ENCODE measurements around the gene CTDSPL.
"Not testable (repeated sequence)": the region's sequence is repeated elsewhere in the genome, so short reads cannot be mapped to it uniquely, and the experiment has no call there.

CTDSPL gene

GRCh38 chr3:38019658-38020341 lies 158.1 kb downstream of the CTDSPL start:
- no peak for DNase-seq (ENCODE audit: low read depth)

DNA sequence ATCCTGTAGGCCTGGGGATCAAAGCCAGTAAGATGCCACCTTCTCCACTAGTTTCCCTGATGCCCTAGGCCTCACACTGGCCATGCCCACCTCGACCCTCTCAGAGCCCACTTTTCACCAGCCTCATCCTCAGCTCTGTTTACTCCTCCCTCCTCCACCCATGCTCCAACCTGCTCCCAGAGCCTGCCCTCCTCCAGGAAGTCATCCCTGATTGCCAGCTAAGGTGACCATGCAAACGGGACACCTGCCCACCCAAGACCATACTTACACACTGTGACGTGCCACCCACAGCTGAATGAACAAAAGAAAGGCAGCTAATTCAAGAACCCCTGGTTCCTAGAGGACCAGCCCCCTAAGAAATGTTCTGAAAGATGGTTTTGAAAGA lies 158.7 kb downstream of the CTDSPL start:
- DNase-seq (ENCODE audit: low read depth) = no peak

DNA sequence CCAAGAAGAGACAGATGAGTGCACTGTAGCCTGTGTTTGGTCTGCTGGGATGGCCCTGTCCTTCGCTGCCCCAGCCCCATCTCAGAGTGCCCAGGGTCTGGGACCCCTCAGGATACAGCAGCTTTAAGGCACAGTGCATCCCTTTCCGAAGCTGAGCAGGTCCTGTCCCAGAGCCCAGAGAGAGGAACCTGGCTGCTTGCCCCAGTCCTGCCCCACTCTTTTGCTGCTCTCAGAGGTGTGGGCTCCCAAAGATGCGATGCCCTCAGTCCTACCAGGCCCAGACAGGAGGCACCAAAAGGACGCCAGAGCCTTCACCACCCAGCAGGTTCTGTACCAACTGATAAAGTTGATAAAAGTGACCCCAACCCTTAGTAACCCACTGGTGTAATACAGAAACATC lies 159.5 kb downstream of the CTDSPL start:
- DNase-seq (ENCODE audit: low read depth) = no peak

DNA sequence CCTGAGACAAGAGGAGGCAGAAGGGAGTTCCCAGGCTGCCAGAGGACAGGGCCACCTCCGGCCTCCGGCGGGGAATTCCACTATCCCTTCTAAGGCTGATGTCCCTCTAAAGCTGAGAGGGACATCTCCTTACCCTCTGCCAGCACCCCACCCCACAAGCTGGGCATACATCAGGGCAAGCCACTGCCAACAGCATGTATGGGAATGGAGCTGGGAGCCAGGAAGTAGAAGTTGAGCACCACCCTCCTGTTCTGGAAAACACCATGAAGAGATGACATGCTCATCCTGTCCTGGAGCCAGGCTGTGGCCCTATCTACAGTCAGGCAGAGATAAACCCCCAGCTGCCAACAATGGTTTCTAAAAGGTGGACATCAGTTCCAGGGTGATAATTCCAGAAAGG lies 160.6 kb downstream of the CTDSPL start:
- DNase-seq (ENCODE audit: low read depth) = no peak

DNA sequence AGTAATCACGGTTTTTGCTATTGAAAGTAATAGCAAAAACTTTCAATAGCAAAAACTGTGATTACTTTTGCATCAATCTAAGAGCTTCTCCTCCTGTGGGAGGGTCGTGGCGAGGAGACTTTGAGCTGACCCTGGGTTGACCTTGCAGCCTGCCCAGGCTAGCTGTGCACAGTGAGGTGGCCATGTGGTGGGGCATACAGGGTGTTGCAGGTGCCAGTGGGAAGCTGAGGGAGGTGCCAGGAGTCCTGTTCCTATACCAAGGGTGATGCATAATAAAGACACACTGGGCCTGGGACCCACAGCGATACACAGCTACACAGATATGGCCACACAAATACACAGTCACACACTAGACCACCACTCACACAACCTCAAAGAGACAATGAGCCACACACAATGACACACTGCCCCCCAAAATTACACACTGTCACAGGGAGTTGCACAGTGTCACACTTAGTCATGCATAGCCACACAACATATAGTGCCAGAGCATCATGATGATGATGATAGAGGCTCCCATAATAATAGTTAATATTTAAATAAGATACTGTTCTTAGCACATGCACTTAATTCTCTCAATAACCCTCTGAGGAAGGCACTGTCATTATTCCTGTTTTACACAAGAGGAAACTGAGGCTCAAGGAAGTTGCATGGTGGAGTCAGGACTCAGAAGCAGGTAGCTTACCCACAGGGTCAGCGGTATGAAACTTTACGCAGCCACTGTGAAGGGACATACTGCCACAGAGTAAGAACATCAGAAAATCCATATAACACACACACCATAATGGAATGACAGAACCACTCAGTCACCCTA lies 161.4 kb downstream of the CTDSPL start:
- no peak for DNase-seq (ENCODE audit: low read depth)

- no peak for DNase-seq (ENCODE audit: low read depth)
Observed at GRCh38 chr3:38026856-38027255, 165.2 kb downstream of the CTDSPL start.

DNA sequence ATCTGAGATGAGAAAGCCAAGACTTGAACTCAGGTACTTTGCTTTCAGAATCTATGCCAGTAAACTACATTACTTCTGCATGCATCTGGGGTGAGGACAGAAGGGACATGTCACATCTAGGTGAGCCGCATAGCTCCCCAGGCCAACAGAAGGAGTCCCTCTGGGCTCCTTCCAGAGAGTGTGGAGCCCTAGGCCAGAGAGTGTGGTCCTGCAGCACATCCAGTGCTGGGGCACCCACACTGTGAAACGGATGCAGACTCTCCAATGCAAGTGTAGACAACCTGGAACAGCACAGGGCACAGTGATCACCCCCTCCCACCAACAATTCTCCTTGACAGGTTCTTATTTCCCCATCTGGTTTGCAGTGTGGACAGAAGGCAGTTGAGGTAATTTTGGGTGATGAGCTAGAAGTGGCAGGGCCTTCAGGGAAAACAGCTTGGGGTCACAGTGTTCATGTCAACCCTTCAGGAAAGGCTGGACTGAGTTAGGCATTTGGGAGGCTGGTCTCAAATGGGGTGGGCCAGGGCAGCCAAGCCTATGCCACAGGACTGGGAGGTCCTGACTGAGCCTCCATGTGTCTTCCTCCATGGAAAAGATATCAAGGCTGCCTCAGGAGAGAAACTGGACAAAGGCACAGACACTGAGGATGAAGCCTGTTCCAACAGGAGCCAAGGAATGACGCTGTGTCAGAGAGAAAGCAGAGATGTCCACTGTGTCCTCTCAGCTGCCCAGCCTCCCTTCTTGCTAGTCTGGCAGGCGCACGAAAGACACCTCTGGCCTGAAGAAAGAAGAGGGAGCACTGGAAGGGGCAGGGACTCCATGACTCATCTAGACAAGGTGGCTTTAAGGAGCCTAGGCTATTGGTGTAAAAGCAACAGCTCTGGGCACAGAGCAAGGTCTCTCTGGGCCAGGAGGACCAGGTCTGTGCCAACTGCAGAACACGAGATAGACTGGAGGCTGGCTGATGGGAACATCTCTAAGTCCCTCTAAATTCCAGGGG lies 166.1 kb downstream of the CTDSPL start:
- no peak for DNase-seq (ENCODE audit: low read depth)

- no peak for DNase-seq (ENCODE audit: low read depth)
Observed at GRCh38 chr3:38028621-38029361, 167.1 kb downstream of the CTDSPL start.

- no peak for DNase-seq (ENCODE audit: low read depth)
Observed at GRCh38 chr3:38029400-38030125, 167.9 kb downstream of the CTDSPL start, which contains the start of gene PLCD1. Gene PLCD1, minus strand, starts transcription at chr3:38029642. Its CDS starts 103 bp downstream, at chr3:38029539.

- DNase-seq (ENCODE audit: low read depth) = no peak
Observed at GRCh38 chr3:38030126-38031021, 168.7 kb downstream of the CTDSPL start.

- no peak for DNase-seq (ENCODE audit: low read depth)
Observed at GRCh38 chr3:38031022-38031994, 169.6 kb downstream of the CTDSPL start.

DNA sequence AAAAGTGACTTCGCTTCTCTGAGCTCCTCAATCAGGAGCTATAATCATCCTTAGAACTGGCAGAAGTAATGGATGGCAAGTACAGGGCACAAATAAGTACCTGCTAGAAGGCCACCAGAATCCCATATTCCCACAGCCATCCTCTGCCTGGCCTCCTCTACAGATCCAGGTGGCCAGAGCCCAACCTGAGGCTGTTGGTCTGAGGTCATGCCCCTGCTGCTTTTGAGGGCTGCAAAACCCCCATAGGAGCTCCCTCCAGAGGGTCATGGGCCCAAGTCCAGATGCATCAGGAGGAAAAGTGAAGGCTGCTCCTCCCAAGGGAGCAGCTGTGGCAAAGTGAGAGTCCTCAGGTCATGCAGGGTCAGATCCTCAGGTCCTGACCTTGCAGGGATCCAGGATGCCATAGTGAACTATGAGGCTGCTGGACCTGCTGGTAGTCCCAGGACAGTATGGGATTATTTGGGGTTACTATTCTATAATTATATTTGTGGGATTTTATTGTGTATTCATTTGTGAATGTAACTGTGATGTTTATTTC lies 170.7 kb downstream of the CTDSPL start:
- DNase-seq (ENCODE audit: low read depth) = no peak

- not testable (repeated sequence) for DNase-seq (ENCODE audit: low read depth)
Observed at GRCh38 chr3:38033586-38033985, 171.9 kb downstream of the CTDSPL start.
